IPS-15b (cell line): ENCODE results near the gene HIVEP2.

ENCODE experiments used
- H3K27me3 ChIP-seq: one replicate; pipeline ENCODE4 v1.6.1; 2013; ENCODE audit warnings: low read length; ENCODE audit not compliant: control insufficient read depth, insufficient read depth
- H3K36me3 ChIP-seq: one replicate; pipeline ENCODE4 v1.6.1; 2013; ENCODE audit warnings: low read length; ENCODE audit not compliant: control insufficient read depth, insufficient read depth
- H3K4me1 ChIP-seq: one replicate; pipeline ENCODE4 v1.6.1; 2013; ENCODE audit warnings: mild to moderate bottlenecking, low read length; ENCODE audit not compliant: control insufficient read depth, insufficient read depth
- H3K4me3 ChIP-seq: one replicate; pipeline ENCODE4 v1.5.1; 2013; ENCODE audit warnings: low read depth, low read length
- H3K9ac ChIP-seq: one replicate; pipeline ENCODE4 v1.6.1; 2013; ENCODE audit warnings: low read depth, mild to moderate bottlenecking, low read length
- H3K9me3 ChIP-seq: one replicate; pipeline ENCODE4 v1.6.1; 2013; ENCODE audit warnings: mild to moderate bottlenecking, low read length; ENCODE audit not compliant: control insufficient read depth, insufficient read depth

Gene HIVEP2

DNA sequence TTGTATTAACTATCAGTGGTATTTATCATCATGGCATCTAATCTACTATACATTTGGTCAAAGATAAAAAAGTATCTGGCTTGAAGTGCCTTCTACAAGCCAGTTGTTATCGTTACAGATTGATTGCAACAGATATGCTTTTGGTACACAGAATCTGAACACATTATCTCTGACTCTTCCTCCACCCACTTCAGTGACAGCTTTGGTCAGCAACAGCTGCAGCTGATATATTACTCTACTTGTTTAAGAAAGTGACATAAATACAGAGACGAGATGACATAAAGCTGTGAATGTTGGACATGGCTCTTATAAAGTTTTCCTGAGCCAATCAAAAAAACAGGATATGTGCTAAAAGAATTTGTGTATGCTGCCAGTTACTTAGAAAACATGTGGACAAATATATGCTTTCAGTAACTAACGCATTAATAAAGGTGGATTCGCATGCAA, 77.6 kb downstream of the HIVEP2 start:
- Histone ChIP-seq H3K36me3 (no peaks in the 10 kb centered on the region), H3K27me3 (no peaks in the 10 kb centered on the region), H3K4me3 (no peak overlapping the region), H3K4me1 (peaks cover 10% of the 10 kb centered on the region), H3K9me3 (no peaks in the 10 kb centered on the region), H3K9ac (no peak overlapping the region)

DNA sequence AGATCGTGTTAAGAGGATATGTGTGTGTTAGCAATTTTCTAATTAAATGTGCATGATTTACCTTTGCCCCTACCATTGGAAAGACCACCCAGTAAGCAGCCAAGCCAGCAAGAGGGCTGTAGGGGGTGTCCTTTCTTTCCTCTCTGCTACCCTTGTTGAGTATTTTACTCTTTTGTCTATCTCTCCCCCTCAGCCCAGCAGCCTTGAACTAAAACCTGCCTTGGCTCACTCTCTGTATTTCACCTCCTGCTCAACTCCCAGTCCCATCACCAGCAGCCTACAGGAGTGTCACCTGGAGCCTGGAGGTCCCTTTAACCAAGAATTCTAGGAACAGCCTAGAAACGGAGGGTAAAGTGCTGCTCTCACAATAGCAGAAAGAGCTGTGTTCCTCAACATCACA, 81.0 kb downstream of the HIVEP2 start:
- no peaks in the 10 kb centered on the region for H3K27me3 ChIP-seq
- H3K4me3 ChIP-seq, result no peak overlapping the region
- H3K9me3 ChIP-seq, result no peaks in the 10 kb centered on the region
- no peaks in the 10 kb centered on the region for H3K36me3 ChIP-seq
- H3K9ac ChIP-seq, result no peak overlapping the region
- peaks cover 13% of the 10 kb centered on the region for H3K4me1 ChIP-seq

GRCh38 chr6:142861711-142862110, 83.3 kb downstream of the HIVEP2 start:
- Histone ChIP-seq H3K27me3 (no peaks in the 10 kb centered on the region), H3K4me1 (peaks cover 13% of the 10 kb centered on the region), H3K36me3 (no peaks in the 10 kb centered on the region), H3K9me3 (no peaks in the 10 kb centered on the region), H3K9ac (no peak overlapping the region), H3K4me3 (no peak overlapping the region)

DNA sequence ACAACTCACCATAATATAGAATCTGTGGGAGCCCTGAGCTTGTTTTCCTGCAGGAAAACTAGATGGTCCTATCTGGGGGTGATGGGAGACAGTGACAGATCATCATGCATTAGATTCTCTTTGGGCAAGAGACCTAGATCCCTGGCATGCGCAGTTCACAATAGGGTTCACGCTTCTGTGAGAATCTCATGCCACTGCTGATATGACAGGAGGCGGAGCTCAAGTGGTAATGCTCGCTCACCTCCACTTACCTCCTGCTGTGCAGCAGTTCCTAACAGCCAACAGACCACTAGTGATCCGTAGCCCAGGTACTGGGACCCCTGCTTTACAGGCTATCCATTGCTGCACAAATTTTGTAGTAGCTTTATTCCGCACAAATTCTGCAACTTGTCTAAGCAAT, 84.5 kb downstream of the HIVEP2 start:
- Histone ChIP-seq H3K4me3 (no peak overlapping the region), H3K36me3 (no peaks in the 10 kb centered on the region), H3K9ac (no peak overlapping the region), H3K27me3 (no peaks in the 10 kb centered on the region), H3K9me3 (no peaks in the 10 kb centered on the region), H3K4me1 (peaks cover 22% of the 10 kb centered on the region)

GRCh38 chr6:142857796-142858555, 87.0 kb downstream of the HIVEP2 start:
- Histone ChIP-seq H3K9ac (no peak overlapping the region), H3K27me3 (no peaks in the 10 kb centered on the region), H3K36me3 (no peaks in the 10 kb centered on the region), H3K9me3 (no peaks in the 10 kb centered on the region), H3K4me3 (no peak overlapping the region), H3K4me1 (peaks cover 14% of the 10 kb centered on the region)

DNA sequence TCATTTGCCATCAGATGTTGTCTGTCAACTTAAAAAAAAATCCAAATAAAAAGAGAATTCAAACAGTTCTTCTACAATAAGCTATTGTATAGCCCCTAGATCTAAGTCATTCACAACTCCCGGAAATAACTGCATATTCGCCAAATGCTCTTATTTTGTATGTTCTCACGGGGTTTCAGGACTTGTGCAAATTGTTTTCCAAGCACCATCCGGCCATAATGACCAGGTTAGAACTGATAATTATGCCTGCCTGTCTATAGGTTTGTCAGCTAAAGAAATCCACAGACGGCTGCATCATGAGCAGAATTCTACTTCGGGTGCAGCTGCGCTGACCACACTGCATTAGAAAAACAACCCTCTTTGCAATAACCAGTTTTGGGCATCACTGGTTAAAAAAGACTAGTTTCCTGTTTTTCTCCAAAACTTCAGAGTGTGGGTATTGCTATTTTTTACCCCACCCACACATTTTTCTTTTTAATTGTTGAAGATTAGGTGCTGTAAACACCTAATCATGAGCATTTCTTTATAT, 87.7 kb downstream of the HIVEP2 start:
- Histone ChIP-seq H3K36me3 (no peaks in the 10 kb centered on the region), H3K27me3 (no peaks in the 10 kb centered on the region), H3K9ac (no peak overlapping the region), H3K9me3 (no peaks in the 10 kb centered on the region), H3K4me3 (no peak overlapping the region), H3K4me1 (peaks cover 14% of the 10 kb centered on the region)

DNA sequence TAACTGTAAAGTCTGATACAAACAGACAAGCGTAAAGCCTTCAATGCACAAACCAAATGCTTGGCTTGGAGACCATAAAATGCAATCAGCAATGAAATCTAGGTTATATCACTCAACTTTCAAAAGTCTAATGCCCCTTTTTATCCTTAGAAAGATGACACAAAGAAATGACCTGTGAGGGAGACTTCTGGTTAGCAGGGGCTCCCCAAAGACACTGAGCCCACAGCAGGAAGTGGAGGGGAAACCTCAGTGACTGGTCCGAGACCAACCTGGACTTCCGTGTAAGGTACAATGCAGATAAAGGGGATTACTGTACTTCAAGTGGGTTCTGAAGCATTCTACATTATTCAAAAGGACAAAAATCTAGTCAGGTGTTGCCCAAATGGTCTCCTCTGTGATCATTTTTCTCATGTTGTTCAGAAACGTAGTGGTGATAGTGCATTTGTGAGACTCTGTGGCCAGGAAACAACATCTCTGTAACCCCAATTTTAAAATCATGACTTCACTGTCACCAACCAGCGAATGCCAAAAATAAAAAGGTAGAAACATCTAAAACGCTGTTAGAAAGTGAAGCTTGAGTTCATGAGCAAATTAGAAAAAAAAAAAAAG, 88.2 kb downstream of the HIVEP2 start:
- H3K36me3 ChIP-seq, result no peaks in the 10 kb centered on the region
- no peaks in the 10 kb centered on the region for H3K9me3 ChIP-seq
- peaks cover 14% of the 10 kb centered on the region for H3K4me1 ChIP-seq
- no peaks in the 10 kb centered on the region for H3K27me3 ChIP-seq
- H3K9ac ChIP-seq, result no peak overlapping the region
- H3K4me3 ChIP-seq, result no peak overlapping the region

DNA sequence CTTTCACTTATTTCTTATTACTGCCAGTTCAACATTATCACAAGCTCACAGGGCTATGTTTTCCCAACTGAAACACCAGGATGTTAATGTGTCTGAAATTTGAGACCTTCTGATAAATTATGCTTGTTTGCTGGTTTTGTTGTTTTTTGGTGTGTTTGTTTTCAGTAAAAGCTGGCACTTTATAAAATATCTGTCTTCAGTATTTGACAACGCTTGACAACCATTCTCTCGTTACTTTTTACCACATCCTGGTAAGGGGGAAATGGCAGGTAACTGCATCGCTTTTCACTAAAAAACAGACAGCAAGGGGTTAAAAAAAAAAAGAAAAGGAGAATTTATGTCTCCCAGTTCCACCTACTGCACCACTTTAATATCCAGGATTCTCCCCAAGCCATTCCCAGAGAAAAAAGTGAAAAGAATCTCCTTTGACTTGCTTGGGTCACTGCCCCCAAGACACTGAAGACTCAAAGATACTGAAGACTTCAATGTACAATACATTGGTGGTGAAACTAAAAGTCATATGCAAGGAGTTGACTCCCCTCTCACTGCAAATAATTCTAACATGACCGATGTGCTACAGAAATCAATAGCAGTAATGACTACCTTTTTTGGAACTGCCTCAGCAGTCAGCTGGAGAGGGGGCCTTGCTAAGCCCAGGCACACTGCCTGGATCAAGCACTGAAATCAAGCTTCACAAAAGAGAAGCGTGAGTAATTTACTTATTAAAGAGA, 88.9 kb downstream of the HIVEP2 start:
- Histone ChIP-seq H3K4me1 (peaks cover 14% of the 10 kb centered on the region), H3K9ac (no peak overlapping the region), H3K9me3 (no peaks in the 10 kb centered on the region), H3K27me3 (no peaks in the 10 kb centered on the region), H3K36me3 (no peaks in the 10 kb centered on the region), H3K4me3 (no peak overlapping the region)

- Histone ChIP-seq H3K4me1 (peaks cover 11% of the 10 kb centered on the region), H3K4me3 (no peak overlapping the region), H3K9ac (no peak overlapping the region), H3K9me3 (no peaks in the 10 kb centered on the region), H3K27me3 (no peaks in the 10 kb centered on the region), H3K36me3 (no peaks in the 10 kb centered on the region)
These were observed 90.1 kb downstream of the HIVEP2 start for GRCh38 chr6:142854589-142855488.

- H3K27me3 ChIP-seq, result no peaks in the 10 kb centered on the region
- H3K4me3 ChIP-seq, result no peak overlapping the region
These were observed 91.5 kb downstream of the HIVEP2 start for GRCh38 chr6:142853244-142854180.

More at GRCh38 chr6:142853244-142854180, 91.5 kb downstream of the HIVEP2 start:
- no peaks in the 10 kb centered on the region for H3K9me3 ChIP-seq
- H3K9ac ChIP-seq, result no peak overlapping the region
- H3K36me3 ChIP-seq, result no peaks in the 10 kb centered on the region
- peaks cover 11% of the 10 kb centered on the region for H3K4me1 ChIP-seq
